ENCODE measurements around the gene MIS18BP1.
"Not testable (repeated sequence)": the region's sequence is repeated elsewhere in the genome, so short reads cannot be mapped to it uniquely, and the experiment has no call there.

Gene MIS18BP1

DNA sequence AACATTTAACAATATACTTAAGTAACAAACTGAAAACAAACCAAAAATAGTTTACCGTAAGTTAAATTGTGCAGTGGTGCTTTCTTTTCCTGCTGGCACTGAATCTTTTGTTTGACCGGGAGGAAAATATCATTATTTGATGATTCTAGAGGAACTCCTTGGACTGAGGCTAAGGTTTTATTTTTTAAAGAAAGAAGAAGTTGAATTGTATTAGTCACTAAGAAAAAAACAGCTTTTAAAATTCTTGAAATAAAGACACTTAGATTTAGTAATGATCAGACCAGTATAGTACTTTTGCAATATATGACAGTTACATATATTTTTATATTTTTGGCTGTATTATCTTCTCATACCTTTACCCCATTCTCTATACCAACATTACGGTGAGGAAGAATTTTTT is 10.3 kb downstream of the MIS18BP1 start:
- no peak for DNase-seq

DNA sequence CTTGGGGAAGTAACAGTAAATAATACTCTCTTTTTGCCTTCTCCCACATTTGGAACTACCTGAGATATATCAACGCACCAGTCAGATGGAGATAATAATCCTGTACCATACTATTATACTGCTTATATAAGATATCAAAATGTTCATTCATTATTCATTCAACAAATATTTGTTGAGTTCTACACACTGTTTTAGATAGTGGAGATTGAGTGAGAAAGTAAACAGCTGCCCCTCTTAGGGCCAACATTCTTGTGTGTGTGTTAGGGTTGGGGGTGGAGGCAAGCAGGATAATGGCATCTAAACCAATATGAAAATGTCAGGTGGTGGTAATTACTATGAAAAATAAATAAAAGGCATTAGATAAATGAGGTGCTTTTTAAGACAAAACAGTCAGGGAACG is 14.0 kb downstream of the MIS18BP1 start:
- no peak for DNase-seq

DNA sequence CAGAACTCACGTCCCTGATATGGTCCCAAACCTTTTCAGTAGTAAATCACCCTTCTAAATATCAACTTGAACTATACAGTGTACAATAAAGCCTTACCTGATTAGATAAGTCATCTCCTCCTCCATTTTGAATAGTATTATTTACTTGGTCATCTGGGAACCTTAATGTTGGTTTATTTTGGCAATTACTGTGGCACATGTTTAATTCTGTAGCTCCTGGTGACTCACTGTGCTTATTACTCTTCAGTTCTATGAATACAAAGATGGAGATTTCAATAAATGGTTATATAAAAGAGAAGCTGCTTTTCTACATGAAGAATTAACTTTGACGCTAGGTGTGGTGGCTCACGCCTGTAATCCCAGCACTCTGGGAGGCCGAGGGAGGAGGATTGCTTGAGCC is 25.4 kb downstream of the MIS18BP1 start:
- no peak for DNase-seq

GRCh38 chr14:45222485-45223262 is 30.3 kb downstream of the MIS18BP1 start:
- DNase-seq, result no peak

- not testable (repeated sequence) for DNase-seq
Measured at GRCh38 chr14:45214341-45214740, 38.7 kb downstream of the MIS18BP1 start.

- DNase-seq, result not testable (repeated sequence)
Measured at GRCh38 chr14:45213716-45214115, 39.3 kb downstream of the MIS18BP1 start.

GRCh38 chr14:45212231-45212630 is 40.8 kb downstream of the MIS18BP1 start:
- no peak for DNase-seq

DNA sequence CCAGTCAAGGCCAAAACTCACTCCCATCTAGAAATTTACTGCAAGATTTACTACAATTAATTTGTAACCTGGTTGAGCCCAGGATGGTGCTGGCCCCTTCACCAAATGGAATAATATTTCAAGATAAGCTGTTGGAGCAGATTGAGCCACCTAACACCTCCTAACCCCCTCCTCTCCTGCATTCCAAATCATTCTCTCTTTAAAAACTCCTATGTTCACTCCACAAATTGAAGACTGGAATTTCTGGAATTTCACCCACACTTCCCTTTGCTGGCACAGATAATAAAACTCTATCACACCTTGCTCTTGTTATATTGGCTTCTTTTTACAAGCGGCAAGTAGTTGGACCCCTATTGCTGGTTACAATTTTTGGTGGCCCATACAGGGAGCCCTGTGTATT is 41.7 kb downstream of the MIS18BP1 start:
- DNase-seq, result no peak

DNA sequence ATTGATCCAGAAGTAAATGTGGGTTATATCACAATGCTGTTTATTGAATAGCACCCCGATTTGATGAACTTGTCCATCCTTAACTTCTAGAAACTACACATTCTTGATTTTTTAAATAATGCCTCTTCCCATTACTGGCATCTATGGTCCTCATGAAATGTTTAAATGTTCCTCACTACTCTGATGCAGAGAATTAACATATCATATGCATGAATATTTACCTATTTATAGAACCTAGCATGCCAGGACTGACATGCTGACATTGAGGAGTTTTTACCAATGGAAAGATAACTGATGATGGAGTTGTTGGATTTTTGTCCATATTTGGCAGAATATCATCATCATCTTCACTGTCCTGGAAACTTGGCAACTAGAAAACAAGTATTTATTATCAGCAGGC is 42.8 kb downstream of the MIS18BP1 start:
- DNase-seq, result no peak

GRCh38 chr14:45204241-45204640 is 48.8 kb downstream of the MIS18BP1 start:
- no peak for DNase-seq

- no peak for DNase-seq
Measured at GRCh38 chr14:45201905-45202304, 51.1 kb downstream of the MIS18BP1 start.

GRCh38 chr14:45199230-45199629 is 53.8 kb downstream of the MIS18BP1 start:
- no peak for DNase-seq

- no peak for DNase-seq
Measured at GRCh38 chr14:45198551-45198950, 54.5 kb downstream of the MIS18BP1 start.

GRCh38 chr14:45194964-45195363 is 58.0 kb downstream of the MIS18BP1 start:
- no peak for DNase-seq

DNA sequence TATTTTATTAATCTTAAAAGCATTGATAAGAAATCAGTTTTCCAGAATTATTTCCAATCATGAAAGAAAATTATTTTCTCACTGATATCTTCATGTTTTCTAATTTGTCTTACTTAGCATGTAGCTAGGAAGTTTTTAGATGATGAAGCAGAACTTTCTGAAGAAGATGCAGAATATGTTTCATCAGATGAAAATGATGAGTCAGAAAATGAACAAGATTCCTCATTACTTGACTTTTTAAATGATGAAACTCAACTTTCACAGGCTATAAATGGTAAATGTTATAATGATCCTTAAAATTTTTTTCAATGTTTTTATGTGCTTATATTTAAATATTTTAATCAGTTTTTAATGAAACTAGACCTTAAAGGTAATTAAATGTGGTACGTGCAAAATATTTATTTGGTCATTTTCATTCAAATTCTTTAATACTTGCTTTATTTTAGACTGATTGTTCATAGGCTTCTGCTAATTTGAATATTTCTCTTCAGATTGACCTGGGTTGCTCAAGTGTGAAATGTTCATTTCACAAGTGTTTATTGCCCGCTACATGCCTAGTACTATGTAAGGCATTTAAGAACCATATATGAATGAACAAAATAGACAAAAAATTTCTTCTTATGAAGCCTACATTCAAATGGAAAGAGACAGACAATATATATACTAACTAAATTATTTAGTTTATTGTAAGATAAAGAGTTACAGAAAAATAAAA is 67.7 kb downstream of the MIS18BP1 start:
- DNase-seq, result no peak

DNA sequence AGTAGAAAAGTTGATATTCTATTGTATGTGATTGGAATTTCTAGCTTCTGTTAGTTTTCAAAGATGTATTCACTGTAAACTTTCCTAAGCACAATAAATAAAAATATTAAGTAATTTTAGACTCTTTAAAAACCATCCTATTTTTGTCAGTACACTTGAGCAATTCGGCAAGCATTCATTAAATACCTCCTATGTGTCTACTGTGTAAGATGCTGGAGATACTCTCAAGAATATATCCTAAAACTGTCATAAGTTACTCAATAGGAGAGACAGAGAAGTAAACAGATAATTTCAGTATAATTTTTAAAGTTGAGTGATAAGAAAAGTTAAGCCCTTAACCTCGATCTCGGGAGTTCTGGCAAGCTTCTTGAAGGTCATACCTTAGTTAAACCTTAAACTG is 71.2 kb downstream of the MIS18BP1 start:
- no peak for DNase-seq

GRCh38 chr14:45181329-45181728 is 71.7 kb downstream of the MIS18BP1 start:
- no peak for DNase-seq

DNA sequence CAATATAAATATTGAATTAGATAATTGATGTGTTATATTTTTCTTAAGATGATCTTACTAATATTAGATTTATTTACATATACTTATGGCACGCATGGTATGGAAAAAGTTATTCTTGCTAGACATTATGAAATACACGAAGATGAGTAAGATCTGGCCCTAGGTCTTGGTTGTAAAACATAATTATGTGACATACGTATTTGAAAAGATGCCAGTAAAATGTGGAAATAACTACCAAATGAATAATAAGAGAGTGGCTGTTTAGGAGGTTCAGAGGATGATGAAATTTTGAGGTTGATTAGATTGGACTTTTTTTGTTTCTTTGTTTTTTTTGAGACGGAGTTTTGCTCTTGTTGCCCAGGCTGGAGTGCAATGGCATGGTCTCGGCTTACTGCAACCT is 75.9 kb downstream of the MIS18BP1 start:
- no peak for DNase-seq

GRCh38 chr14:45169906-45170305 is 83.1 kb downstream of the MIS18BP1 start:
- DNase-seq, result no peak

- DNase-seq, result no peak
Measured at GRCh38 chr14:45156067-45156466, 96.9 kb downstream of the MIS18BP1 start.
